Activated CD8-positive, alpha-beta T cell treated with anti-CD3 and anti-CD28 coated beads for 36 hours (primary cell): ENCODE results near the gene MDH1. TPM values are rescaled to one million over a fixed set of nuclear protein-coding genes. Genes with fewer than 3 reads are reported as not detected.
"Not testable (repeated sequence)": the region's sequence is repeated elsewhere in the genome, so short reads cannot be mapped to it uniquely, and the experiment has no call there.

ENCODE experiments used
- ATAC-seq: fragments of 200-7000 bp; cut with Tn5 transposase; one replicate; pipeline ENCODE4 v1.10.0; 2021; ENCODE audit warnings: mild to moderate bottlenecking, moderate library complexity
- CTCF ChIA-PET: fragments of 350-600 bp; sonication (Branson Sonifier 250); formaldehyde crosslinking; loops from one replicate; lab custom pipeline; 2021; ENCODE audit warnings: antibody characterized with exemption; lab: Charles Lee
- POLR2A ChIA-PET: fragments of 350-600 bp; sonication (Branson Sonifier 250); formaldehyde crosslinking; loops from one replicate; lab custom pipeline; 2021; ENCODE audit warnings: antibody characterized with exemption; lab: Charles Lee
- DNase-seq: peaks from one replicate; pipeline ENCODE4 v3.0.0-alpha.2; 2020
- H3K27ac Mint-ChIP-seq: one replicate; pipeline ENCODE4 v1.8.0; 2021; ENCODE audit warnings: mild to moderate bottlenecking, mixed read lengths
- H3K27me3 Mint-ChIP-seq: one replicate; pipeline ENCODE4 v1.8.0; 2021; ENCODE audit warnings: mixed read lengths
- H3K36me3 Mint-ChIP-seq: one replicate; pipeline ENCODE4 v1.8.0; 2021; ENCODE audit warnings: low read depth, mixed read lengths
- H3K4me1 Mint-ChIP-seq: one replicate; pipeline ENCODE4 v1.8.0; 2021; ENCODE audit warnings: low read depth, mixed read lengths
- H3K4me3 Mint-ChIP-seq: one replicate; pipeline ENCODE4 v1.8.0; 2021; ENCODE audit warnings: mild to moderate bottlenecking, moderate library complexity, mixed read lengths
- H3K9me3 Mint-ChIP-seq: one replicate; pipeline ENCODE4 v1.8.0; 2021; ENCODE audit warnings: mixed read lengths
- CTCF ChIP-seq: fragments of 200-600 bp; IDR thresholded peaks from one replicate; pipeline ENCODE4 v1.8.0; 2022; ENCODE audit warnings: antibody characterized with exemption, mild to moderate bottlenecking
- intact Hi-C: fragments of 100-400 bp; cut with micrococcal nuclease; formaldehyde crosslinking; loops from one replicate; pipeline ENCODE4 v1.10.0; 2022
- total RNA-seq, 2 experiments: library from RNA; stranded (reverse); gene quantifications; one replicate each; pipeline ENCODE4 v1.2.3, GENCODE V29; 2021

The MDH1 gene
- total RNA-seq, 2 experiments from 2014 or later: 241 to 246 TPM

GRCh38 chr2:63553049-63553448, 35.7 kb upstream of the MDH1 start:
- ChIA-PET CTCF (no interaction called here), POLR2A (no interaction called here)
- DNase-seq (no peak), ATAC-seq (no peak)
- Mint-ChIP-seq H3K36me3 (peaks cover 25% of the 10 kb centered on the region), H3K4me1 (peaks cover 10% of the 10 kb centered on the region), H3K27ac (no peak overlapping the region), H3K9me3 (peaks cover 15% of the 10 kb centered on the region), H3K4me3 (no peak overlapping the region), H3K27me3 (no peaks in the 10 kb centered on the region)
- intact Hi-C loops: no loop called here
- TF ChIP-seq CTCF: no peak

GRCh38 chr2:63555299-63555698, 33.5 kb upstream of the MDH1 start:
- Mint-ChIP-seq H3K4me3 (no peak overlapping the region), H3K4me1 (peaks cover 8% of the 10 kb centered on the region), H3K27ac (no peak overlapping the region), H3K36me3 (peaks cover 38% of the 10 kb centered on the region), H3K27me3 (no peaks in the 10 kb centered on the region), H3K9me3 (peaks cover 23% of the 10 kb centered on the region)
- DNase-seq (no peak), ATAC-seq (no peak)
- no peak for TF ChIP-seq CTCF
- CTCF ChIA-PET: no interaction called here
- intact Hi-C loops: no loop called here
- POLR2A ChIA-PET: no interaction called here

- ChIA-PET CTCF (no interaction called here), POLR2A (no interaction called here)
- H3K9me3 Mint-ChIP-seq: peaks cover 29% of the 10 kb centered on the region
- H3K4me3 Mint-ChIP-seq: no peak overlapping the region
- H3K36me3 Mint-ChIP-seq: peaks cover 44% of the 10 kb centered on the region
- peaks cover 7% of the 10 kb centered on the region for H3K4me1 Mint-ChIP-seq
- H3K27me3 Mint-ChIP-seq: no peaks in the 10 kb centered on the region
- no peak overlapping the region for H3K27ac Mint-ChIP-seq
- no peak for DNase-seq
- intact Hi-C loops: no loop called here
- no peak for TF ChIP-seq CTCF
- ATAC-seq: no peak
Observed at GRCh38 chr2:63555931-63556330, 32.8 kb upstream of the MDH1 start.

- H3K27ac Mint-ChIP-seq, H3K4me3 Mint-ChIP-seq, DNase-seq, H3K27me3 Mint-ChIP-seq, ATAC-seq, H3K4me1 Mint-ChIP-seq, POLR2A ChIA-PET, intact Hi-C loops: not testable (repeated sequence)
- CTCF ChIA-PET: interaction anchor here (1.5 kb wide), 1 partner anchor 10 kb away, joined by 4 read pairs; no protein-coding TSS in a partner anchor
- Mint-ChIP-seq H3K9me3 (peaks cover 35% of the 10 kb centered on the region), H3K36me3 (peaks cover 53% of the 10 kb centered on the region)
Observed at GRCh38 chr2:63557819-63558218, 30.9 kb upstream of the MDH1 start.

GRCh38 chr2:63558922-63559321, 29.8 kb upstream of the MDH1 start:
- Mint-ChIP-seq H3K36me3 (peaks cover 55% of the 10 kb centered on the region), H3K9me3 (peaks cover 32% of the 10 kb centered on the region)
- H3K4me1 Mint-ChIP-seq, H3K4me3 Mint-ChIP-seq, ATAC-seq, POLR2A ChIA-PET, DNase-seq, CTCF ChIA-PET, H3K27me3 Mint-ChIP-seq, intact Hi-C loops, H3K27ac Mint-ChIP-seq: not testable (repeated sequence)

GRCh38 chr2:63562751-63563150, 26.0 kb upstream of the MDH1 start:
- intact Hi-C loops: no loop called here
- DNase-seq: no peak
- H3K4me1 Mint-ChIP-seq: peaks cover 3% of the 10 kb centered on the region
- no peak for TF ChIP-seq CTCF
- no peaks in the 10 kb centered on the region for H3K27me3 Mint-ChIP-seq
- ChIA-PET CTCF (no interaction called here), POLR2A (no interaction called here)
- H3K27ac Mint-ChIP-seq: no peak overlapping the region
- H3K4me3 Mint-ChIP-seq: no peak overlapping the region
- peaks cover 43% of the 10 kb centered on the region for H3K36me3 Mint-ChIP-seq
- ATAC-seq: no peak
- H3K9me3 Mint-ChIP-seq: peaks cover 35% of the 10 kb centered on the region
